ENCODE data around the gene FPR3. TPM values are rescaled to one million over a fixed set of nuclear protein-coding genes. Genes with fewer than 3 reads are reported as not detected.

The FPR3 gene
- total and polyA plus RNA-seq, 2 experiments from 2014 or later, result not detected

DNA sequence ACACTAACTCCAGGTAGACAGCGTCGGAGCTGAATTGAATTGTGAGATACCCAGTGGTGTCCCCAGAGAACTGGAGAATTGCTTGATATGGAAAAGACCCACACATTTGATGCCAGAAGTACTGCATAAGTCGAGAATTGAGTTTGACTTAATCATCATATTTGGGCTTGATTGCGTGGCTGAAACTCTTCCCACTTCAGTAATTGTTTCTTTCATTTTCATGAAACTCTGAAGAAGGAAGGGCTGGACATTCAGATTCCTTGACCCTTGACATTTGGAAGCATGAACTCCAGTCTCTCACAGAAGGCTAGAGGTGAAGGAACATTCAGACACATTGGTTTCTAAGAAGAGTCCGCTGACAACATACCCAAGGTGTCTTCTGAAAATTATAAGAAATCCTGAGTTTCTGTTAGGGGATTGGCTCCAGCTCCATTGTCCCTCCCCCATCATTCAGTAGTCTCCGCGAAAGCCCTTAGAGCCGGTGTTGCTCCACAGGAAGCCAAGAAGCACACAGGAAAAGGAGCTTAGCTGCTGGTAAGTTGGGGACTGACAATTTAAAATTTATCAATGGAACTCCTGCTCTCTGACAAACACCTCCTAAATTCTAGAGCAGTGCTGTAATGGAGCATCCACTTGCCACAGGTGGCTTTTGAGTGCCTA, 34.1 kb upstream of the FPR3 start, which contains the start of gene FPR2 (continued):
- TF ChIP-seq, protein P1, sequence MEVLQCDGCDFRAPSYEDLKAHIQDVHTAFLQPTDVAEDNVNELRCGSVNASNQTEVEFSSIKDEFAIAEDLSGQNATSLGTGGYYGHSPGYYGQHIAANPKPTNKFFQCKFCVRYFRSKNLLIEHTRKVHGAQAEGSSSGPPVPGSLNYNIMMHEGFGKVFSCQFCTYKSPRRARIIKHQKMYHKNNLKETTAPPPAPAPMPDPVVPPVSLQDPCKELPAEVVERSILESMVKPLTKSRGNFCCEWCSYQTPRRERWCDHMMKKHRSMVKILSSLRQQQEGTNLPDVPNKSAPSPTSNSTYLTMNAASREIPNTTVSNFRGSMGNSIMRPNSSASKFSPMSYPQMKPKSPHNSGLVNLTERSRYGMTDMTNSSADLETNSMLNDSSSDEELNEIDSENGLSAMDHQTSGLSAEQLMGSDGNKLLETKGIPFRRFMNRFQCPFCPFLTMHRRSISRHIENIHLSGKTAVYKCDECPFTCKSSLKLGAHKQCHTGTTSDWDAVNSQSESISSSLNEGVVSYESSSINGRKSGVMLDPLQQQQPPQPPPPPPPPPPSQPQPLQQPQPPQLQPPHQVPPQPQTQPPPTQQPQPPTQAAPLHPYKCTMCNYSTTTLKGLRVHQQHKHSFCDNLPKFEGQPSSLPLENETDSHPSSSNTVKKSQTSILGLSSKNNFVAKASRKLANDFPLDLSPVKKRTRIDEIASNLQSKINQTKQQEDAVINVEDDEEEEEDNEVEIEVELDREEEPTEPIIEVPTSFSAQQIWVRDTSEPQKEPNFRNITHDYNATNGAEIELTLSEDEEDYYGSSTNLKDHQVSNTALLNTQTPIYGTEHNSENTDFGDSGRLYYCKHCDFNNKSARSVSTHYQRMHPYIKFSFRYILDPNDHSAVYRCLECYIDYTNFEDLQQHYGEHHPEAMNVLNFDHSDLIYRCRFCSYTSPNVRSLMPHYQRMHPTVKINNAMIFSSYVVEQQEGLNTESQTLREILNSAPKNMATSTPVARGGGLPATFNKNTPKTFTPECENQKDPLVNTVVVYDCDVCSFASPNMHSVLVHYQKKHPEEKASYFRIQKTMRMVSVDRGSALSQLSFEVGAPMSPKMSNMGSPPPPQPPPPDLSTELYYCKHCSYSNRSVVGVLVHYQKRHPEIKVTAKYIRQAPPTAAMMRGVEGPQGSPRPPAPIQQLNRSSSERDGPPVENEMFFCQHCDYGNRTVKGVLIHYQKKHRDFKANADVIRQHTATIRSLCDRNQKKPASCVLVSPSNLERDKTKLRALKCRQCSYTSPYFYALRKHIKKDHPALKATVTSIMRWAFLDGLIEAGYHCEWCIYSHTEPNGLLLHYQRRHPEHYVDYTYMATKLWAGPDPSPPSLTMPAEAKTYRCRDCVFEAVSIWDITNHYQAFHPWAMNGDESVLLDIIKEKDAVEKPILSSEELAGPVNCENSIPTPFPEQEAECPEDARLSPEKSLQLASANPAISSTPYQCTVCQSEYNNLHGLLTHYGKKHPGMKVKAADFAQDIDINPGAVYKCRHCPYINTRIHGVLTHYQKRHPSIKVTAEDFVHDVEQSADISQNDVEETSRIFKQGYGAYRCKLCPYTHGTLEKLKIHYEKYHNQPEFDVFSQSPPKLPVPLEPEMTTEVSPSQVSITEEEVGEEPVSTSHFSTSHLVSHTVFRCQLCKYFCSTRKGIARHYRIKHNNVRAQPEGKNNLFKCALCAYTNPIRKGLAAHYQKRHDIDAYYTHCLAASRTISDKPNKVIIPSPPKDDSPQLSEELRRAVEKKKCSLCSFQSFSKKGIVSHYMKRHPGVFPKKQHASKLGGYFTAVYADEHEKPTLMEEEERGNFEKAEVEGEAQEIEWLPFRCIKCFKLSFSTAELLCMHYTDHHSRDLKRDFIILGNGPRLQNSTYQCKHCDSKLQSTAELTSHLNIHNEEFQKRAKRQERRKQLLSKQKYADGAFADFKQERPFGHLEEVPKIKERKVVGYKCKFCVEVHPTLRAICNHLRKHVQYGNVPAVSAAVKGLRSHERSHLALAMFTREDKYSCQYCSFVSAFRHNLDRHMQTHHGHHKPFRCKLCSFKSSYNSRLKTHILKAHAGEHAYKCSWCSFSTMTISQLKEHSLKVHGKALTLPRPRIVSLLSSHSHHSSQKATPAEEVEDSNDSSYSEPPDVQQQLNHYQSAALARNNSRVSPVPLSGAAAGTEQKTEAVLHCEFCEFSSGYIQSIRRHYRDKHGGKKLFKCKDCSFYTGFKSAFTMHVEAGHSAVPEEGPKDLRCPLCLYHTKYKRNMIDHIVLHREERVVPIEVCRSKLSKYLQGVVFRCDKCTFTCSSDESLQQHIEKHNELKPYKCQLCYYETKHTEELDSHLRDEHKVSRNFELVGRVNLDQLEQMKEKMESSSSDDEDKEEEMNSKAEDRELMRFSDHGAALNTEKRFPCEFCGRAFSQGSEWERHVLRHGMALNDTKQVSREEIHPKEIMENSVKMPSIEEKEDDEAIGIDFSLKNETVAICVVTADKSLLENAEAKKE (CRISPR knock-in tag; IDR thresholded peaks at IDR 0.05), result no peak
- no peak for TF ChIP-seq CTCF (conservative IDR thresholded peaks at IDR 0.05; ENCODE audit: low read depth in 2 of 2)
- no peak for TF ChIP-seq NANOG (IDR thresholded peaks at IDR 0.05; ENCODE audit: borderline replicate concordance)
- no peak for TF ChIP-seq ZNF114 (CRISPR knock-in tag; IDR thresholded peaks at IDR 0.05)
- TF ChIP-seq JUNB (IDR thresholded peaks at IDR 0.05; ENCODE audit: unreplicated experiment), result no peak
- no peak for TF ChIP-seq CREB1 (CRISPR knock-in tag; IDR thresholded peaks at IDR 0.05; ENCODE audit: low read depth)
- no peak for TF ChIP-seq ETS1 (IDR thresholded peaks at IDR 0.05)

Data from GM23338 (cell line).